PC-3 (cell line): Measurements from ENCODE around the gene COL5A2.

Experiments
- CTCF ChIP-seq: fragments of 300-600 bp; sonication (generic); conservative IDR thresholded peaks from 2 replicates; pipeline ENCODE4 v1.5.1; 2017; ENCODE audit warnings: antibody characterized with exemption, low read depth, mild to moderate bottlenecking, low read length
- EZH2 ChIP-seq: fragments of 300-600 bp; sonication (generic); IDR thresholded peaks from one replicate; pipeline ENCODE4 v1.6.1; 2017; ENCODE audit warnings: antibody characterized with exemption, mild to moderate bottlenecking, low read length; ENCODE audit not compliant: unreplicated experiment
- EZH2phosphoT487 ChIP-seq: fragments of 300-600 bp; sonication (generic); IDR thresholded peaks from 2 replicates; pipeline ENCODE4 v1.6.1; 2018; ENCODE audit warnings: mild to moderate bottlenecking, antibody characterized with exemption, low read length, borderline replicate concordance

DNA sequence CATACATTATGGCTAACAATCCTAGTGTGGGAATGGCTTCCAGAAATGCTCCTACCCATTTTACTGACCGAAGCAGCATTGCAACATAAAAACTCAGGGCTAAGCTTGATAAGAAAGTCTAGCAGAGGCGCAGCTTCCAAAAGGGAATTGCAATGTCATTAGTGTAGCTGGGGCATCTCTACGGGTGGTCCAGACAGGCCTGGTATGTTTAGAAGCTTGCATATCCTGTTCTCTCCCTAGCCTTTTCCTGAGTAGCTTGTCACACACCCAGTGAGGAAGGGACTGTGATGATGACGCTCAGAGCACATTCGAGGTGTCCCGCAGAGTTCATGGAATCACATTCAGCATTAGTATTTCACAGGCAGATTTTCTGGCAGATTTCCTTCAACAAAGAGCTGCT, 38.0 kb upstream of the COL5A2 start:
- TF ChIP-seq EZH2phosphoT487 (no peak), CTCF (no peak), EZH2 (no peak)
